Adrenal gland (tissue), 5 donors: ENCODE results near the gene SLC6A4.

ENCODE experiments used
- POLR2A ChIP-seq, 2 donors: fragments of 450-650 bp; IDR thresholded peaks; one replicate each; pipeline ENCODE4 v1.6.1; 2017; ENCODE audit warnings: antibody characterized with exemption in 2 of 2, mild to moderate bottlenecking in 2 of 2, moderate library complexity in 1 of 2
- TF ChIP-seq, protein P1 (sequence below), 6 experiments: fragments of 450-650 bp in 4 of 6; fragments of 200-600 bp in 2 of 6; sonication (generic) in 1 of 6; IDR thresholded peaks; 1 replicate in 5 of 6; 2 replicates in 1 of 6; pipeline versions ENCODE4 v1.5.1 to v1.8.0; 2016 to 2021; ENCODE audit warnings: antibody characterized with exemption in 6 of 6, mild to moderate bottlenecking in 2 of 6, moderate library complexity in 1 of 6
- donor health status: DM: no; HTN: no; CAD: no.

DNA sequence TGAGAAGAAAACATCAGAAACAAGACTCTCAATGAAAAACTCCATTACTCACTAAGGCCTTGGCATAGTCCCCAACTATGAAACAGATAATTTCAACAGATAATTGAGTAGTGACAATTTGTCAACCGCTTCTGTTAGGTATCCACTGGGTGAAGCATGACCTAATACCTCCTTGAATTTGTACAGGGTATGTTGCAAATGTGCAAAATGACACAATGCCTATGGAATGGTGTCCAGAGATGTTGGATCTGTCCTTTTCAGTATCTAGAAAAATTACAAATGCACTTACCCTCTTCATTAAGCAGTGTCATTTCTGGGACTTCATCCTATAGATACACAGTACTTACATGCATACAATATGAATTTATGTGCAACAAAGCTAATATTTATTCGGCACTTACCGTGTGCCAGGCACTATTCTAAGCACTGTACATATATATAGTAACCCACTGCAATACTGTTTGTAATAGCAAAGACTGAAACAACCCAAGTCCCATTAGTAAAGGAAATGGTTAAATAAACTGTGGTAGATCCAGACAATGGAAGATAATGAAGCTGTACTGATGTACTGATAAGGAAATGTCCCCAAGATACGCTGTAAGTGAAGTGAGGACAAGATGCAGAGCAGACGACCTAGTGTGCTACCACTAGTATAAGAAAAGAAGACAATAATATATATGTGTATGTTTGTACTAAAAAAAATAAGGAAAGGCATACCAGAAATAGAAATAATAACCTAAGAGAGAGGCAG is 21.4 kb upstream of the SLC6A4 start:
- TF ChIP-seq, protein P1, sequence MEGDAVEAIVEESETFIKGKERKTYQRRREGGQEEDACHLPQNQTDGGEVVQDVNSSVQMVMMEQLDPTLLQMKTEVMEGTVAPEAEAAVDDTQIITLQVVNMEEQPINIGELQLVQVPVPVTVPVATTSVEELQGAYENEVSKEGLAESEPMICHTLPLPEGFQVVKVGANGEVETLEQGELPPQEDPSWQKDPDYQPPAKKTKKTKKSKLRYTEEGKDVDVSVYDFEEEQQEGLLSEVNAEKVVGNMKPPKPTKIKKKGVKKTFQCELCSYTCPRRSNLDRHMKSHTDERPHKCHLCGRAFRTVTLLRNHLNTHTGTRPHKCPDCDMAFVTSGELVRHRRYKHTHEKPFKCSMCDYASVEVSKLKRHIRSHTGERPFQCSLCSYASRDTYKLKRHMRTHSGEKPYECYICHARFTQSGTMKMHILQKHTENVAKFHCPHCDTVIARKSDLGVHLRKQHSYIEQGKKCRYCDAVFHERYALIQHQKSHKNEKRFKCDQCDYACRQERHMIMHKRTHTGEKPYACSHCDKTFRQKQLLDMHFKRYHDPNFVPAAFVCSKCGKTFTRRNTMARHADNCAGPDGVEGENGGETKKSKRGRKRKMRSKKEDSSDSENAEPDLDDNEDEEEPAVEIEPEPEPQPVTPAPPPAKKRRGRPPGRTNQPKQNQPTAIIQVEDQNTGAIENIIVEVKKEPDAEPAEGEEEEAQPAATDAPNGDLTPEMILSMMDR (IDR thresholded peaks at IDR 0.05) = no peak
- TF ChIP-seq POLR2A (IDR thresholded peaks at IDR 0.05) = no peak
